GM23248 (cell line): ENCODE data around the gene CSF2.
A peak's percentile ranks its signal among the peaks of the same experiment; 100 is the strongest.

Experiments
- EZH2 ChIP-seq: fragments of 200-600 bp; sonication (generic); IDR thresholded peaks from 2 replicates; pipeline ENCODE4 v1.6.1; 2018; ENCODE audit warnings: antibody characterized with exemption, mild to moderate bottlenecking; ENCODE audit not compliant: insufficient read depth, poor library complexity, severe bottlenecking
- EZH2phosphoT487 ChIP-seq: fragments of 200-600 bp; sonication (generic); IDR thresholded peaks from 2 replicates; pipeline ENCODE4 v1.6.1; 2018; ENCODE audit warnings: antibody characterized with exemption, moderate library complexity, mild to moderate bottlenecking, low read depth; ENCODE audit not compliant: insufficient read depth

GRCh38 chr5:132103332-132103951 is 29.9 kb downstream of the CSF2 start:
- TF ChIP-seq EZH2 (no peak), EZH2phosphoT487 (0 out of 2 replicates have a peak, but pooled peaks have one; percentile 40)
